GM21528 (cell line): ENCODE data around the gene CNEP1R1.

ENCODE experiments used
- ATAC-seq: cut with Tn5 transposase; IDR thresholded peaks from one replicate; pipeline ENCODE4 v1.9.1; 2021; ENCODE audit warnings: mild to moderate bottlenecking, moderate library complexity; ENCODE audit not compliant: unreplicated experiment, low FRiP score

Gene CNEP1R1

DNA sequence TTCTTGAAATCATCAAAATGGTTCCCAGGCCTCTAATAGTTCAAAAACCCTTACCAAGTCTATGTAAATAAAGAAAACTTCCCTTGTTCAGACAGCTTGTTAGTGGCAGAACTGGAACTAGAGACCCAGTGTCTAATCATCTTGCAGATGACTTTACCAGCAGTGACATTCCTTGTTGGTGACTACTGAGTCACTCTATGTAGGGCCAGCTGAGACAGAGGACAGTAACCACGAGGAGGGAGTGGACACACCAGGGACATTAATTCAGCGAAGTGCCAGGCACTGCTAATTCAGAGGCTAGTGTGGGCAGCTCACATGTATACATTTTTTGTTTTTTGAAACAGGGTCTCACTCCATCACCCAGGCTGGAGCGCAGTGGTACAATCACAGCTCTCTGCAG, 34.6 kb downstream of the CNEP1R1 start:
- no peak for ATAC-seq

DNA sequence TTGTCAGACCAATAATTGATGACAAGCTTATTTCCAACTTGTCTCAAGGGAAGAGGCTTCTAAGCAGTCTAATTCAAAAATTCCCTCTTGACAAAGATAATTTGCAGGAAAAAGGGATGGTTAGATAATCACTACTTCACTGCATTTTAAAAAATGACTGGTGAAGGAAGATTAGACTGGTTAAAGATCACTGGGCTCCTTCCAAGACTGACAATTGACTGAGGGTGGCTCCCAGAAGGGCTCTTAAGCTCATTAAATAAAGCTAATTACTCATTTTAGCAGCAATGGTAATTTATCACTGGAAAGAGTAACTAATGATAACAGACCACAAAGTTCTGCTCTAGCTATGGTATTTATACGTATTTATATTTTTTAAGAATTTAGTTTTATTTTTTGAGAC, 36.3 kb downstream of the CNEP1R1 start:
- ATAC-seq, result no peak

DNA sequence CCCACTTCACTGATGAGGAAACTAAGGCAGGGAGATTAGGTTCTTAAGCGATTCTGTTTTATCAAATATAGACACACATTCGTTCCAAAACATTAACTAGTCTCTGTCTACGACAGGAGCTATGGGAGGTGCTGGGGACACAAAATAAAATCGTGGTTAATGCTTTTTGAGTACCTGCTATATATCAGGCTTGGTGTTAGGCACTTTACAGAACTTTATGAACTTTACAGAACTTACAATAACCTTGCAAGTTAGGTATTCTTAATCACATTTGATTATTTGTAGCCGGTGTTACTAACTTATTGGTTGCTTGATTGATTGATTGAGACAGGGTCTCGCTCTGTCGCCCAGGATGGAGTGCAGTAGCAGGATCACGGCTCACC, 40.2 kb downstream of the CNEP1R1 start:
- ATAC-seq, result no peak

DNA sequence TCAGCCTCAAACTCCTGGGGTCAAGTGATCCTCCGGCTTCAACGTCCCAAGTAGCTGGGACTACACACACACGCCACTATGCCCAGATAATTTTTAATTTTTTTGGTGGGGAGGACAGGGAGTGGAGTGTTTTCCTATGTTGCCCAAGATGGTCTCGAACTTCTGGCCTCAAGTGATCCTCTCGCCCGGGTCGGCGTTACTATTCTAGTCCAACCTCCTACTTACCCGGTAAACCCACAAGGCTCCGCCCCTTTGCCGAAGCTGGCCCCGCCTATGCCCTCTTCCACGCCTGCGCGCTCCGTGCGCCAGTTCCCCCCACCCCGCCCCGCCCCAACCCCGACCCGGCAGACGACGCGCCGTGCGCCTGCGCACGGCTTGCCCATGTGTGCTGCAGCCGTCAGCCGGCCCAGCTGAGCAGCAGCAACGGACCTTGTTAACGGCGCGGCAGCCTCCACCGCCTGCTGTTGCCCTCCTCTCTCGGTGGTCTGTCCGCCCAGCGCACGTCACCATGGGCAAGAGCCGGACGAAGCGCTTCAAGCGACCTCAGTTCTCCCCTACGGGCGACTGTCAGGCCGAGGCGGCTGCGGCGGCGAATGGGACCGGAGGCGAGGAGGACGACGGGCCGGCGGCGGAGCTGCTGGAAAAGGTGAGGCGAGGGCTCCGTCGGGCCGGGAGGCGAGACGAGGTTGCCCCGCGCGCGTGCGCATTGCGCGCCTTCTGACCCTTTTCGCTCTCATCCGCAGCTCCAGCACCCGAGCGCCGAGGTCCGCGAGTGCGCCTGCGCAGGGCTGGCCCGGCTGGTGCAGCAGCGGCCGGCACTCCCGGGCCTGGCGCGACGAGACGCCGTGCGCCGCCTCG, 40.8 kb downstream of the CNEP1R1 start, which contains the start of gene HEATR3:
Gene HEATR3 (plus strand): TSS at position 347 of the 858 bp plus-strand sequence. CDS start 162 bp downstream, at position 509.
- peak; percentile 73 for ATAC-seq

DNA sequence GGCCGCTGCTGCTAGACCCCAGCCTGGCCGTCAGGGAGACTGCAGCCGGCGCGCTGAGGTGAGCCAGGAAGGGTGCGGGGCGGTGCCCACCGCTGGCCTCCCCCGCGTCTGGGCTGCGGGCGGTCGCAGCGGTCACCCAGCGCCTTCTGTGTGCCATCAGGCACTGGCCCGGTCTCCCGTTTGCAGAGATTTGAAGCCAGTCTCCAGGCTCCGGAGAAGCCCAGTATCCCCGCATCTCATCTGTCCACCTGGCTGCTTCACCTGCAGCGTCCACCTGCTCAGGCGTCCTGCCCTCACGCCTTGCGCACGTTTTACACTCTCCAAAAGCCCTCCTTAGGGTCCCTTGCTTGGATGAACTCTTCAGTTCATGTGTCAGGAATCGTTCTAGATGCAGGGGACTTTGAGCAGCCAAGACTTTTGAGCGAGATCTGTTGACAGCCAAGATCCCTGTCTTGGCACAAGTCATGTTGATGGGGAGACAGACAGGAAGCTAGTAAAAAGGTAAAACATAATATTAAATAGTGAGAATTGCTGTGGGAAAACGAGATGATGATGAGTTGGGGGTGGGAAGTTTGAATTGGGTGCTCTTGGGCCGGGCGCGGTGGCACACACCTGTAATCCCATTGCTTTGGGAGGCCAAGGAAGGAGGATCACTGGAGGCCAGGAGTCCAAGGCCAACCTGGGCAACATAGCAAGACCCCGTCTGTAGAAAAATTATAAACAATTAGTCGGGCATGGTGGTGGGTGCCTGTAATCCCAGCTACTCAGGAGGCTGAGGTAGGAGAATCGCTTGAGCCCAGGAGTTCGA, 41.7 kb downstream of the CNEP1R1 start:
- no peak for ATAC-seq

DNA sequence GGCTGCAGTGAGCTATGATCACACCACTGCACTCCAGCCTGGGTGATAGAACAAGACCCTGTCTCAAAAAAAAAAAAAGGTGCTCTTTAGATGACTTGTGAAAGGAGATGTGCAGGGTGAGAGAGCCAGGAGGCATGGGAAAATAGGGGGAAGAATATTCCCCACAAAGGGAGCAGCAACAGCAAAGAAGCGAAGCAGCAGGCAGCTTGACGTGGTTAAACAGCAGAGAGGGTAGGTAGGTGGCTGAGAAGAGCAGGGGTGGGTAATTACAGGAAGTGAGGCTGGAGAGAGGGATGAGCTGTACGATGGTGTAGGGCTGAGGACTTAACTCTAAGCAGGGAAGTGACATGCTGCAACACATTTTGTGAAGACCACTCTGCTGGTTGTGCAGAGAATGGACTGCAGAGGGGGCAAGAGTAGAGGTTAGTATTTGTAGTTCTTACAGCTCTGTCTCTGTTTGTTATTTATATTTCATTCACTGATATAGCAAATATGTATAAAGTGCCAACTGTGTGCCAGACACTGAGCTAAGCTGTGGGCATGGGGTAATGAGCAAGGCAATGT, 42.3 kb downstream of the CNEP1R1 start:
- no peak for ATAC-seq

DNA sequence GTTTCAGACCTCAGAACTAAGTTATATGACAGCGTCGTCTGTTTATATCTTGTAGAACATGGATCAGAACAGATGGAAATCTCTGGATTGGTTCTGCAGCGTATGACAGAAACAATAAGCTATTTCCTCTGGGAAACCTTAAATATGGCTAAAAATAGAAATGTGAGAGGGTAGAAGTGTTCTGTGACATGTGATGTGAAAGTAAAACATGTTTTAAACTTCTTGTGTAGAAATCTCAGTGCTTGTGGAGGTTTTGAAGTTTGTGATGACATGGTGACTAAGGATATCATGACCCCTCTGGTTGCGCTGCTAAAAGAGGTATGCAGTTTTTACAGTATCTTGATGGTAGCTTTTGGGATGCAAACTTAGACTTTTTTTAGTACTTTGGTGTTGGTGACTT, 43.5 kb downstream of the CNEP1R1 start:
- no peak for ATAC-seq

DNA sequence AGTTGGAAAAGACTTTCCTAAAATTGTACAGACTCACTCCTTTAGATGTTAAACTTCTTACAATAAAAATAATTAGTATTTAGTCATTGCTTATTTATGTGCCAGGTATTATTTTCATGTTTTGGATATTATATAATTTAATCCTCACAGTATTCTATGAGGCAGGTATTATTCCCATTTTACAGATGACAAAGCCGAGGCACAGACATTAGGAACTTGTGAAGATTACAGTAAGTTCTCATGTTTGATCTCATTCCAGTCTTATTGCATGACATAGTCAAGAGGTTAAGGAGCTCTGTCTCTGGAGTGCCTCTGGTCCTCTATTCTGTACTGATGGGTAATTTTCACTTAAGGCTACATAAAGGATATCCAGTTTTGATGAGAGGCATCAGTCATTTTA, 44.0 kb downstream of the CNEP1R1 start:
- no peak for ATAC-seq

DNA sequence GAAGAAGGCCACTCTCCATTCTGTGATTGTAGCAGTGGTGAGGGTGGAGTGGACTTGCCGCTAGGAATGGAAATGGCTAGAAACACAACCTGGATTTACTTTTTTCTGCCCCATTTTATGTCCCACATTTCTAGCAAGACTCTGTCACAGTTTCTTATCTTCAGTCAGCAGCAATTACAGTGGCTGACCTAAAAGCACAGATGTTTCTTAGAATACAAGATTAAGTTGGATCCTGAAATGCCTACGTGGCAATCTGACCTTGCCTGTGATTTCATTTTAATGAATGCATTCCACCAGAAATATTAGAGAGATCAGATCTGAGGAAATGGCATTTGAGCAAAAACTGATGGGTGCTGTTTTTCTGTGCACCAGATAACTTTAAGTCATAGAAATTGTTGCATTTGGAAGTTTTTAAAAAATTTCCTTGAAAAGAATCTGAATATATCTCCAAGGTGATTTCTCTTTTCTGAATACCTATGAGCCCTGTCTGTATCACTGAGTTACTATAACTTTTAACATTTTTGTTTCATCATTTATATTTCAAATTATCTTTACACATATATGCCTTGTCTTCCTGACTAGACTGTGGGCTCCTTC, 46.1 kb downstream of the CNEP1R1 start:
- ATAC-seq, result no peak

DNA sequence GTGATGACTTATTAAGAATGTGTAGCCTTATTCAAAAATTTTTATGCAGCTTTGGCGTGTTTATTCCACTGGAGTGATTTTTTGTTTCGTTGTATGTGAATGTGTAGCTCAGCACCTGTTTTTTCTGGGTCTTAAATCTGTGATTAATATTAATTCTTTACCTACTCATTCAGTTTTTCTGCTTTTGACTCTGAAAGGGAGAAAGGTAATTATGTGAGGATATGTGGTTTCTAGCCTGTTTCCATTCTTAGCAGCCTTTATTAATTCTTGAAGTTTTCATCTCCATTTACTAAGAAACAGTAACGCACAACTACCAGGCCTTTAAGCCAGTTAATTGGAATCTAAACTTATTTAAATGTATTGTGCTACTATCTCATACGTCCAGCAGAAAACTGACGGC, 47.7 kb downstream of the CNEP1R1 start:
- ATAC-seq, result no peak

DNA sequence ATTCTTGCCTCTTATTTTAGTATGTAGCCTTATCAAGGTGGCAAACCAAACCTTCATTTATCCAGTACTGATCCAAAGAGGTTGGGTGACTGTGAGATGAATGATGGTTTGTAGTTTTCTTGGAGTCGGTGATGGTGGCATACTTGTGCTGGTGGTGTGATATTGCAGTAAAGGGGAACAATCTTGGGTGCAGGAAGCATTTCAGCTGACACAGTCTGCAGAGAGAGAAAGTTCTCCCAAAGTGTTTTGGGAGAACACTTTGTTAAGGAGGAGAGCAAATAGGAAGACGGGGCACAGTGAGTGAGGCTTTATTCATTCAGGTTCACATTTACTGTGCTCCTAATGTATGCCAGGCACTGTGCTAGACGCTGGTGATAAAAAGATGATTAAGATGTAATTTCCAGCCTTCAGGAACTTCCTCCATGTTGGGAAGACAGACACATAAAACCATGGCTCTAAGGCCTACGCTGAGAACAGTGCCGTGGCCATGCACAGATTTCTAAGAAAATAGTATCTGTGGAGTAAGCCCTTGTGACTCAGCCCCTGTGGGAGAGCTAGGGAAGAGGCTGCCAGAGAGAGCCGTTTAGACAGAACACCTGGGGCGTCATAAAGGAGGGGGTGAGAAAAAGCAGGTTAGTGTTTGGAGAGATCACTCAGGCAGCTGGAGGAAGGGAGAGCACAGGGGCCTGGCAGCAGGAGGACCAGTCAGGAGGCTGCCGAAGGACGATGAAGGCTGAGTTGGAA, 54.5 kb downstream of the CNEP1R1 start:
- no peak for ATAC-seq

DNA sequence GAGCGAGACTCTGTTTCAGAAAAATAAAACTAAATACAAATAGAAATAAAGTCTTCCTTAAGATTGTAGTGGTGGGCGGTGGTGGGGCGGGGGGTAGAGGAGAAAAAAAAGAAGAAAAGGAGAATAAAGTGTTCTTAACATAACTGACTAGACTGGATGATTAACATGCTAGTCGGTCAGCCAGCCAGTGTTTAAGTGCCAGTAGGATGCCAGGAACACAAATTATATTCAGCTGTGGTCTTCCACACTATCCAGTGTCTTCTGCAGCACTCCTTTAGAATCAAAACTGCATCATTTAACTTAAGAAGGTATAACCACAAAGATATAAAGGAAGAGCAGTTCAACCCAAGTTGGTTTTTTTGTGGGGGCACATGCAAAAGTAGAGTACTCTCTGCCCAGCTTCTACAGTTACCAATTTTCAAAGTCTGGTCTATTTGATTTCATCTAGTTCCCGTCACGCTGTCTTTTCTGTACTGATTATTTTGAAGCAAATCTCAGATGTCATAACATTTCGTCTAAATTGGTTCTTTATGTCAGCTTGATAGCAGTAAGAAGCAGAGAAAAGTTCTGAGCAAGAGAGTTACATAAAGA, 56.5 kb downstream of the CNEP1R1 start:
- ATAC-seq, result no peak

DNA sequence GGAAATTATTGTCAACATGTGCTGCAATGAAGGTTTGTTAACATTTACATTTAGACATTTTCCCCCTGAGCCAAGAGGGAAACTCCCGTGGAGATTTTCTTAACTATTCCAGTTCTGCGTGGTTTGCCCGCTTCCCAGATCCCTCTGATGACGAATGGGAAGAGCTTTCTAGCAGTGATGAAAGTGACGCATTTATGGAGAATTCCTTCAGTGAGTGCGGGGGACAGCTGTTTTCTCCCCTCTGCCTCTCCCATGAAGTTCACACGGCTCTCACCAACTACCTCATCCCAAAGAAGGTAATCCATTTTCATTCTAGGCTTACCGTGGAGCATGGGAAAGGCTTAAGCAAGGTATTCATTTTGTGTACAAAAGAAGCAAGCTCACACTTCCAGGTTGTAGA, 59.0 kb downstream of the CNEP1R1 start:
- no peak for ATAC-seq

DNA sequence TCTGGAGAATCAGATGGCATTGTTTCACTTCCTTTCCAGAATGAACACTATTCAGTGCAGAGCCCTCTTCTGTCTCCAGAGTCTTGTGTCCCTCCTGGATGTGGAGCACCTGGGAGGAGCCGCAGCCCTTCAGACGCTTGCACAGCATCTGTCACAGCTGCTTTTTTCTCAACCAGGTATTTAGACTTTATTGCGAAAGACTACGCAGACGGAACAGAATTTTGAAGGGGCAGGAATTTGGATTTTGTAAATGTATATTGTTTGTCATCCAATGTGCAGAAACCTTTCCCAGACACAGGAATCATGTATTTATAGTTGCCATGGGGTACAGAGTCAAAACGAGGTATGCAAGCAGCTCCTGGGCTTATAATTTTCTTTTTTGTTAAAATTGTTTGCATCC, 61.2 kb downstream of the CNEP1R1 start:
- no peak for ATAC-seq
